ENCODE data around the gene ADSS1.
A peak's percentile ranks its signal among the peaks of the same experiment; 100 is the strongest.

The ADSS1 gene

GRCh38 chr14:104696671-104697316 lies 27.2 kb upstream of the ADSS1 start:
- in situ Hi-C loops (cut with HindIII; ENCODE audit: low pct_ligation_motif_present, low pct_unique_long_range_greater_than_20kb, low sequenced_read_pairs): no loop called here
- no peak for DNase-seq

- in situ Hi-C loops (cut with HindIII; ENCODE audit: low pct_ligation_motif_present, low pct_unique_long_range_greater_than_20kb, low sequenced_read_pairs): no loop called here
Measured at GRCh38 chr14:104697317-104697703, 26.7 kb upstream of the ADSS1 start.

GRCh38 chr14:104697892-104698583 lies 26.0 kb upstream of the ADSS1 start:
- in situ Hi-C loops (cut with HindIII; ENCODE audit: low pct_ligation_motif_present, low pct_unique_long_range_greater_than_20kb, low sequenced_read_pairs): no loop called here
- no peak for DNase-seq

More at GRCh38 chr14:104697317-104697703, 26.7 kb upstream of the ADSS1 start:
- DNase-seq: no peak

GRCh38 chr14:104698688-104699425 lies 25.2 kb upstream of the ADSS1 start:
- DNase-seq: no peak
- in situ Hi-C loops (cut with HindIII; ENCODE audit: low pct_ligation_motif_present, low pct_unique_long_range_greater_than_20kb, low sequenced_read_pairs): no loop called here

GRCh38 chr14:104699426-104699748 lies 24.6 kb upstream of the ADSS1 start:
- in situ Hi-C loops (cut with HindIII; ENCODE audit: low pct_ligation_motif_present, low pct_unique_long_range_greater_than_20kb, low sequenced_read_pairs): no loop called here
- no peak for DNase-seq

GRCh38 chr14:104700225-104700651 lies 23.8 kb upstream of the ADSS1 start:
- DNase-seq: no peak
- in situ Hi-C loops (cut with HindIII; ENCODE audit: low pct_ligation_motif_present, low pct_unique_long_range_greater_than_20kb, low sequenced_read_pairs): no loop called here

GRCh38 chr14:104700747-104701217 lies 23.2 kb upstream of the ADSS1 start:
- in situ Hi-C loops (cut with HindIII; ENCODE audit: low pct_ligation_motif_present, low pct_unique_long_range_greater_than_20kb, low sequenced_read_pairs): no loop called here
- DNase-seq: no peak

- DNase-seq: no peak
- in situ Hi-C loops (cut with HindIII; ENCODE audit: low pct_ligation_motif_present, low pct_unique_long_range_greater_than_20kb, low sequenced_read_pairs): no loop called here
Measured at GRCh38 chr14:104701383-104702076, 22.5 kb upstream of the ADSS1 start.

- no peak for DNase-seq
- in situ Hi-C loops (cut with HindIII; ENCODE audit: low pct_ligation_motif_present, low pct_unique_long_range_greater_than_20kb, low sequenced_read_pairs): no loop called here
Measured at GRCh38 chr14:104702106-104702505, 21.9 kb upstream of the ADSS1 start.

GRCh38 chr14:104702673-104703072 lies 21.4 kb upstream of the ADSS1 start:
- no peak for DNase-seq
- in situ Hi-C loops (cut with HindIII; ENCODE audit: low pct_ligation_motif_present, low pct_unique_long_range_greater_than_20kb, low sequenced_read_pairs): no loop called here

- in situ Hi-C loops (cut with HindIII; ENCODE audit: low pct_ligation_motif_present, low pct_unique_long_range_greater_than_20kb, low sequenced_read_pairs): no loop called here
- DNase-seq: no peak
Measured at GRCh38 chr14:104703269-104703668, 20.8 kb upstream of the ADSS1 start.

- in situ Hi-C loops (cut with HindIII; ENCODE audit: low pct_ligation_motif_present, low pct_unique_long_range_greater_than_20kb, low sequenced_read_pairs): no loop called here
- DNase-seq: no peak
Measured at GRCh38 chr14:104704252-104704651, 19.8 kb upstream of the ADSS1 start.

GRCh38 chr14:104705340-104706047 lies 18.5 kb upstream of the ADSS1 start:
- in situ Hi-C loops (cut with HindIII; ENCODE audit: low pct_ligation_motif_present, low pct_unique_long_range_greater_than_20kb, low sequenced_read_pairs): no loop called here
- no peak for DNase-seq

GRCh38 chr14:104706733-104707607 lies 17.1 kb upstream of the ADSS1 start:
- no peak for DNase-seq
- in situ Hi-C loops (cut with HindIII; ENCODE audit: low pct_ligation_motif_present, low pct_unique_long_range_greater_than_20kb, low sequenced_read_pairs): no loop called here

GRCh38 chr14:104707608-104708595 lies 16.1 kb upstream of the ADSS1 start:
- in situ Hi-C loops (cut with HindIII; ENCODE audit: low pct_ligation_motif_present, low pct_unique_long_range_greater_than_20kb, low sequenced_read_pairs): no loop called here
- DNase-seq: no peak

- peak; percentile 57 for DNase-seq
- in situ Hi-C loops (cut with HindIII; ENCODE audit: low pct_ligation_motif_present, low pct_unique_long_range_greater_than_20kb, low sequenced_read_pairs): no loop called here
Measured at GRCh38 chr14:104708606-104709268, 15.3 kb upstream of the ADSS1 start.

Measured in ACHN (cell line).